Left hindlimb (tissue), 1 donor: Measurements from ENCODE around the gene HOXA11.

Source experiments
- DNase-seq: peaks from one replicate; pipeline ENCODE4 v3.0.0-alpha.2; 2018

The HOXA11 gene

GRCh38 chr7:27156508-27156898 is 28.5 kb downstream of the HOXA11 start, which contains the start of gene HOXA7:
HOXA7 (minus strand) TSS chr7:27156675; CDS start chr7:27156545, 130 bp downstream.
- DNase-seq, result peak; percentile 94

- no peak for DNase-seq
Measured at GRCh38 chr7:27155816-27156507, 29.1 kb downstream of the HOXA11 start.

GRCh38 chr7:27154901-27155815 is 29.9 kb downstream of the HOXA11 start:
- DNase-seq, result peak; percentile 51

GRCh38 chr7:27154369-27154768 is 30.7 kb downstream of the HOXA11 start:
- DNase-seq, result peak; percentile 29

GRCh38 chr7:27153526-27153925 is 31.5 kb downstream of the HOXA11 start:
- peak; percentile 25 for DNase-seq

- no peak for DNase-seq
Measured at GRCh38 chr7:27152816-27153442, 32.1 kb downstream of the HOXA11 start.

GRCh38 chr7:27151931-27152815 is 32.9 kb downstream of the HOXA11 start, which contains the start of gene HOXA3:
HOXA3 (minus strand) TSS chr7:27152583; CDS start chr7:27110640, 41,943 bp downstream.
- DNase-seq, result peak; percentile 85

GRCh38 chr7:27151341-27151930 is 33.6 kb downstream of the HOXA11 start:
- DNase-seq, result no peak

GRCh38 chr7:27150568-27151340 is 34.3 kb downstream of the HOXA11 start:
- DNase-seq, result peak; percentile 89

- no peak for DNase-seq
Measured at GRCh38 chr7:27149842-27150567, 35.0 kb downstream of the HOXA11 start.

- peak; percentile 59 for DNase-seq
Measured at GRCh38 chr7:27148756-27149641, 36.0 kb downstream of the HOXA11 start.

- DNase-seq, result no peak
Measured at GRCh38 chr7:27148031-27148755, 36.8 kb downstream of the HOXA11 start.

GRCh38 chr7:27147199-27148030 is 37.6 kb downstream of the HOXA11 start, which contains the start of gene HOXA6:
HOXA6 (minus strand) TSS chr7:27147774; CDS start chr7:27147749, 25 bp downstream.
- DNase-seq, result peak; percentile 76

GRCh38 chr7:27146491-27147198 is 38.4 kb downstream of the HOXA11 start:
- peak; percentile 30 for DNase-seq

GRCh38 chr7:27145914-27146412 is 39.1 kb downstream of the HOXA11 start:
- DNase-seq, result peak; percentile 40

- DNase-seq, result no peak
Measured at GRCh38 chr7:27145165-27145913, 39.7 kb downstream of the HOXA11 start.
